GM21717 (cell line): ENCODE measurements around the gene CLMN.

Source experiments
- ATAC-seq: cut with Tn5 transposase; IDR thresholded peaks from one replicate; pipeline ENCODE4 v1.9.1; 2021; ENCODE audit warnings: mild to moderate bottlenecking, moderate library complexity; ENCODE audit not compliant: unreplicated experiment

The CLMN gene

GRCh38 chr14:95305145-95305544 lies 14.6 kb downstream of the CLMN start:
- no peak for ATAC-seq

GRCh38 chr14:95304342-95304741 lies 15.4 kb downstream of the CLMN start:
- ATAC-seq, result no peak

- ATAC-seq, result no peak
These were observed 16.2 kb downstream of the CLMN start for GRCh38 chr14:95303552-95303951.

- ATAC-seq, result no peak
These were observed 16.8 kb downstream of the CLMN start for GRCh38 chr14:95302667-95303506.

- no peak for ATAC-seq
These were observed 18.1 kb downstream of the CLMN start for GRCh38 chr14:95301527-95302187.

- no peak for ATAC-seq
These were observed 18.8 kb downstream of the CLMN start for GRCh38 chr14:95300697-95301526.

GRCh38 chr14:95300002-95300696 lies 19.6 kb downstream of the CLMN start:
- no peak for ATAC-seq

- no peak for ATAC-seq
These were observed 20.4 kb downstream of the CLMN start for GRCh38 chr14:95299271-95299670.

GRCh38 chr14:95297832-95298231 lies 21.9 kb downstream of the CLMN start:
- ATAC-seq, result no peak

GRCh38 chr14:95296966-95297365 lies 22.7 kb downstream of the CLMN start:
- no peak for ATAC-seq

- ATAC-seq, result no peak
These were observed 23.9 kb downstream of the CLMN start for GRCh38 chr14:95295600-95296376.

GRCh38 chr14:95294834-95295599 lies 24.7 kb downstream of the CLMN start:
- no peak for ATAC-seq

- no peak for ATAC-seq
These were observed 25.4 kb downstream of the CLMN start for GRCh38 chr14:95294320-95294719.

GRCh38 chr14:95293449-95293848 lies 26.3 kb downstream of the CLMN start:
- ATAC-seq, result no peak

- no peak for ATAC-seq
These were observed 26.9 kb downstream of the CLMN start for GRCh38 chr14:95292660-95293425.

GRCh38 chr14:95291859-95292542 lies 27.7 kb downstream of the CLMN start:
- ATAC-seq, result no peak

- ATAC-seq, result no peak
These were observed 28.8 kb downstream of the CLMN start for GRCh38 chr14:95290871-95291431.

- ATAC-seq, result no peak
These were observed 29.7 kb downstream of the CLMN start for GRCh38 chr14:95290021-95290420.
